Gastroesophageal sphincter (tissue), 4 donors: ENCODE data around the gene GPBP1. TPM values are rescaled to one million over a fixed set of nuclear protein-coding genes. Genes with fewer than 3 reads are reported as not detected.

ENCODE experiments used
- ATAC-seq: fragments of 150-250 bp; one replicate; pipeline ENCODE4 v1.9.1; 2016; ENCODE audit warnings: mild to moderate bottlenecking, moderate library complexity
- H3K27ac ChIP-seq, 4 donors: fragments of 200-600 bp; sonication (generic) in 3 of 4; 1 replicate in 3 of 4; 2 replicates in 1 of 4; pipeline ENCODE4 v1.5.1; 2016 to 2019
- H3K27me3 ChIP-seq: fragments of 200-600 bp; sonication (generic); one replicate; pipeline ENCODE4 v1.5.1; 2019
- H3K36me3 ChIP-seq, 2 donors: fragments of 200-600 bp; sonication (generic); one replicate each; pipeline ENCODE4 v1.5.1; 2019; ENCODE audit warnings: control low read depth in 1 of 2
- H3K4me1 ChIP-seq, 3 donors: fragments of 200-600 bp; sonication (generic); 1 replicate in 2 of 3; 2 replicates in 1 of 3; pipeline ENCODE4 v1.5.1; 2016 to 2019; ENCODE audit warnings: control low read depth in 2 of 3
- H3K4me3 ChIP-seq, 2 donors: fragments of 200-600 bp; sonication (generic); one replicate each; pipeline ENCODE4 v1.5.1; 2019; ENCODE audit warnings: mild to moderate bottlenecking in 1 of 2, moderate library complexity in 1 of 2
- H3K9me3 ChIP-seq, 3 donors: fragments of 200-600 bp; sonication (generic); one replicate each; pipeline ENCODE4 v1.5.1; 2017 to 2019; ENCODE audit warnings: control low read depth in 2 of 3
- EP300 ChIP-seq: sonication (generic); formaldehyde crosslinking; IDR thresholded peaks from one replicate; pipeline ENCODE4 v1.6.1; 2017; ENCODE audit warnings: antibody characterized with exemption, mild to moderate bottlenecking
- POLR2A ChIP-seq, 2 donors: fragments of 450-650 bp; IDR thresholded peaks; one replicate each; pipeline ENCODE4 v1.6.1; 2017; ENCODE audit warnings: antibody characterized with exemption in 2 of 2, mild to moderate bottlenecking in 2 of 2, moderate library complexity in 1 of 2
- POLR2AphosphoS5 ChIP-seq: sonication (generic); formaldehyde crosslinking; IDR thresholded peaks from one replicate; pipeline ENCODE4 v1.6.1; 2017; ENCODE audit warnings: antibody characterized with exemption
- WGBS, 2 donors: methylation state at CpG; one replicate each; pipeline ENCODE4 v1.1.5; 2018; ENCODE audit warnings: low coverage in 1 of 2; 5-methylcytosine and 5-hydroxymethylcytosine counted together
- total RNA-seq, 4 donors: library from RNA; depleted of rRNA; stranded (reverse); fragments of >200 nt; gene quantifications; one replicate each; pipeline ENCODE4 v1.1.0, GENCODE V29; 2016
- TF ChIP-seq, protein P1 (sequence below), 4 experiments: fragments of 200-600 bp in 2 of 4; fragments of 450-650 bp in 2 of 4; sonication (generic) in 1 of 4; IDR thresholded peaks; one replicate each; pipeline ENCODE4 v1.5.1; 2017 to 2019; ENCODE audit warnings: antibody characterized with exemption in 4 of 4, mild to moderate bottlenecking in 2 of 4, moderate library complexity in 2 of 4

Gene GPBP1
- total RNA-seq, 4 donors from 2014 or later: 42.0 to 73.3 (median 62.7) TPM

DNA sequence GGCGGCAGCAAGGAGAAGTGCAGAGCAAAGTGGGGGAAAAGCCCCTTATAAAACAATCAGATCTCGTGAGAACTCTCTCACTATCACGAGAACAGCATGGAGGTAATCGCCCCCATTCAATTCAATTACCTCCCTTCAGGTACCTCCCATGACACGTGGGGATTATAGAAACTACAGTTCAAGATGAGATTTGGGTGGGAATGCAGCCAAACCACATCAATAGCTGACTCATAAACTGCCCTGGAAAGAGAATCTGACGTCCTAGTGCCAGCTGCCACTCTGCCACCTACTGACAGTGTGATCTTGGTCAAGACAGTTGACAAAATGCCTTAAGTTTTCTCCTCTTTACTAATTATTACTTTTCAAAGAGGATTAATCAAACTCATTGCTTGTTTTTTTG, 128.3 kb downstream of the GPBP1 start:
- Histone ChIP-seq H3K36me3 (no peaks in the 10 kb centered on the region), H3K9me3 (peaks cover 0 to 8% (median 0%) of the 10 kb centered on the region in 3 donors), H3K4me1 (peaks cover 0 to 14% (median 5%) of the 10 kb centered on the region in 3 donors), H3K27ac (no peak overlapping the region), H3K27me3 (no peaks in the 10 kb centered on the region), H3K4me3 (no peak overlapping the region)
- no peak for ATAC-seq
- TF ChIP-seq POLR2A (IDR thresholded peaks at IDR 0.05) (no peak), POLR2AphosphoS5 (no peak), EP300 (no peak)
- TF ChIP-seq, protein P1, sequence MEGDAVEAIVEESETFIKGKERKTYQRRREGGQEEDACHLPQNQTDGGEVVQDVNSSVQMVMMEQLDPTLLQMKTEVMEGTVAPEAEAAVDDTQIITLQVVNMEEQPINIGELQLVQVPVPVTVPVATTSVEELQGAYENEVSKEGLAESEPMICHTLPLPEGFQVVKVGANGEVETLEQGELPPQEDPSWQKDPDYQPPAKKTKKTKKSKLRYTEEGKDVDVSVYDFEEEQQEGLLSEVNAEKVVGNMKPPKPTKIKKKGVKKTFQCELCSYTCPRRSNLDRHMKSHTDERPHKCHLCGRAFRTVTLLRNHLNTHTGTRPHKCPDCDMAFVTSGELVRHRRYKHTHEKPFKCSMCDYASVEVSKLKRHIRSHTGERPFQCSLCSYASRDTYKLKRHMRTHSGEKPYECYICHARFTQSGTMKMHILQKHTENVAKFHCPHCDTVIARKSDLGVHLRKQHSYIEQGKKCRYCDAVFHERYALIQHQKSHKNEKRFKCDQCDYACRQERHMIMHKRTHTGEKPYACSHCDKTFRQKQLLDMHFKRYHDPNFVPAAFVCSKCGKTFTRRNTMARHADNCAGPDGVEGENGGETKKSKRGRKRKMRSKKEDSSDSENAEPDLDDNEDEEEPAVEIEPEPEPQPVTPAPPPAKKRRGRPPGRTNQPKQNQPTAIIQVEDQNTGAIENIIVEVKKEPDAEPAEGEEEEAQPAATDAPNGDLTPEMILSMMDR (IDR thresholded peaks at IDR 0.05): no peak
- 72 to 86% methylated on average over 6 of the region's 6 CpGs for WGBS, 2 donors

DNA sequence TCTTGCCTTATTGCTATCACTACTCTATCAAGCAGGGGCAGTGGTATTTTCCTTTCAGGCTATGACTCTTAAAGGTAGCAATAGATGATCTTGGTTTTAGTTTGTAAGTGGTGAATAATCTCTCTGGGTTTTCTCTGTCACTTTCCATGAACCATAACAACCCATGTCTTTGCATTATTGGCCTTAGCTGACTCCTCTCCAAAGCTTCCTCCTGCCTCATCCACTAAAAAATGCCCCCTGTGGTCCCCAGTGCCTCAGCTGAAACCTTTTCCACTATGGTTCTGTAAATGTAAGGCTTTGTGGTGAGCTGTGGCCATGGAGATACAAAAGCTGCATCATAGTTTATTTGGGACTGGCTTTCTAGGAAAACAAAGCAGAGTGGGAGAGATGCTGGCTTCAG, 128.8 kb downstream of the GPBP1 start:
- no peak for ATAC-seq
- TF ChIP-seq POLR2AphosphoS5: no peak
- TF ChIP-seq POLR2A (IDR thresholded peaks at IDR 0.05): no peak
- no peak for TF ChIP-seq EP300
- TF ChIP-seq, protein P1 (IDR thresholded peaks at IDR 0.05): no peak
- H3K36me3 ChIP-seq: no peaks in the 10 kb centered on the region
- peaks cover 0 to 8% (median 0%) of the 10 kb centered on the region in 3 donors for H3K9me3 ChIP-seq
- peaks cover 0 to 14% (median 5%) of the 10 kb centered on the region in 3 donors for H3K4me1 ChIP-seq
- H3K4me3 ChIP-seq: no peak overlapping the region
- H3K27me3 ChIP-seq: no peaks in the 10 kb centered on the region
- H3K27ac ChIP-seq: no peak overlapping the region

DNA sequence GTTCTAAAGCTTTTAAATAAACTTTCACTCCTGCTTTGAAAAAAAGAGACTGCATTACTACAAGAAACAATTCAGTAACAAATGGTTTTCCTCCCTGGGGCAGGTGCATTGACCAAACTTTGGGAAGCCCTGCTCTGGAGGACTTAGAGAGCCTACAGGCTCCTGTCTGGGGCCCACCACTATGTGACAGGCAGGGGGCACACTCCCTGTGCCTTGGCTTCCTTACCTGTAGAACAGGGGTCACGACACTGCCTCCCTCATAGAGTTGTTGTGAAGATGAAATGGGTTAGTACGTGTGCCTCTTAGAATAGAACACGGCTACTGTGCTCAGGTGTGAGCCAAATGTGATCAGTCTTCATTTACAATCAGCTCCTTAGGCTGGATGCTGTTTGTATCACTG, 130.1 kb downstream of the GPBP1 start:
- no peak overlapping the region for H3K4me3 ChIP-seq
- H3K9me3 ChIP-seq: peaks cover 0 to 8% (median 0%) of the 10 kb centered on the region in 3 donors
- WGBS, 2 donors: 92 to 100% methylated on average over 2 of the region's 3 CpGs
- ATAC-seq: no peak
- H3K27ac ChIP-seq: no peak overlapping the region
- TF ChIP-seq EP300: no peak
- TF ChIP-seq, protein P1 (IDR thresholded peaks at IDR 0.05): no peak
- TF ChIP-seq POLR2A (IDR thresholded peaks at IDR 0.05): no peak
- TF ChIP-seq POLR2AphosphoS5: no peak
- H3K36me3 ChIP-seq: no peaks in the 10 kb centered on the region
- H3K4me1 ChIP-seq: peaks cover 0 to 3% (median 0%) of the 10 kb centered on the region in 3 donors
- no peaks in the 10 kb centered on the region for H3K27me3 ChIP-seq

DNA sequence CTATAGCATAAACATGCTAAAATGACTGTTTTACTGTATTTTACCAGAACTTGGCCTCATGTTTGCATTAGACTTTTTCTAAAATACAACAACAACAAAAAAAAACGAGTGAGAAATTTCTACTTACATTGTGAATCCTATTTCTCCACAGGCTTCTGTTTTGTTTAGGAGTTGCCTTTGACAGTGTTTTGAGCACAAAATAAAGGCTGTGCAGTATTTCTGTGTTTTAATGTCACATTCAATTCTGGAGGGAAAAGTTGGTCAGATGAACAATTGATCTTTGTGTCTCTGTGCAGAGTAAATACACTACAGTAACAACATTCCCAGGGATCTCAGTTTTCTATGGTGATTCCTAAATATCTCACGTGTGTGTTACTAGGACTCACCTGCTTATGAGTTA, 131.1 kb downstream of the GPBP1 start:
- TF ChIP-seq, protein P1 (IDR thresholded peaks at IDR 0.05): no peak
- TF ChIP-seq POLR2A (IDR thresholded peaks at IDR 0.05) (no peak), EP300 (no peak), POLR2AphosphoS5 (no peak)
- Histone ChIP-seq H3K9me3 (peaks cover 0 to 8% (median 0%) of the 10 kb centered on the region in 3 donors), H3K4me3 (no peak overlapping the region), H3K27ac (no peak overlapping the region), H3K27me3 (no peaks in the 10 kb centered on the region), H3K36me3 (no peaks in the 10 kb centered on the region), H3K4me1 (no peaks in the 10 kb centered on the region)
- 75 to 78% methylated on average over 2 of the region's 2 CpGs for whole genome bisulfite sequencing, 2 donors
- no peak for ATAC-seq

DNA sequence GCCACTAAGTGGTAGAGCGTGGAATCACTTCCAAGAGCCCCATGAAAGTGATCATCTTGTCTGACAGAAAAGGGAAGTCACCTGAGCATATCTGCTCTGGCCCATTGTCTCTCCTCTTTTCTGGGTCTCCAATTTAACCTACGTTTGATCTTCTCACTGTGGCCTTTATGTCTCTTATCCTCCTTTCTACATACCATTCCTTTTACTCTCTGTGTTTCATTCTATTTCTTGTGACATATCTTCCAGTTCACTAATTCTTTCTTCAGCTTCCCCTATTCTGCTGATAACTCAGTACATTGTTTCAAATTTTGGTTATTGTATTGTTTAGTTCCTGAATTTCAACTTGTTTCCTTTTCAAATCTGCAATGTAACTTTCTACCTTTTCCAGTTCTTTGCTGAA, 132.5 kb downstream of the GPBP1 start:
- ATAC-seq: no peak
- WGBS, 2 donors: 94 to 100% methylated on average over 2 of the region's 2 CpGs
- peaks cover 0 to 8% (median 0%) of the 10 kb centered on the region in 3 donors for H3K9me3 ChIP-seq

More for the DNA sequence above, 132.5 kb downstream of the GPBP1 start:
- Histone ChIP-seq H3K4me1 (no peaks in the 10 kb centered on the region), H3K4me3 (no peak overlapping the region), H3K36me3 (no peaks in the 10 kb centered on the region), H3K27me3 (no peaks in the 10 kb centered on the region), H3K27ac (no peak overlapping the region)
- TF ChIP-seq POLR2A (IDR thresholded peaks at IDR 0.05) (no peak), EP300 (no peak), POLR2AphosphoS5 (no peak)
- TF ChIP-seq, protein P1 (IDR thresholded peaks at IDR 0.05): no peak
